ENCODE data around the gene ELOVL4.

The ELOVL4 gene

DNA sequence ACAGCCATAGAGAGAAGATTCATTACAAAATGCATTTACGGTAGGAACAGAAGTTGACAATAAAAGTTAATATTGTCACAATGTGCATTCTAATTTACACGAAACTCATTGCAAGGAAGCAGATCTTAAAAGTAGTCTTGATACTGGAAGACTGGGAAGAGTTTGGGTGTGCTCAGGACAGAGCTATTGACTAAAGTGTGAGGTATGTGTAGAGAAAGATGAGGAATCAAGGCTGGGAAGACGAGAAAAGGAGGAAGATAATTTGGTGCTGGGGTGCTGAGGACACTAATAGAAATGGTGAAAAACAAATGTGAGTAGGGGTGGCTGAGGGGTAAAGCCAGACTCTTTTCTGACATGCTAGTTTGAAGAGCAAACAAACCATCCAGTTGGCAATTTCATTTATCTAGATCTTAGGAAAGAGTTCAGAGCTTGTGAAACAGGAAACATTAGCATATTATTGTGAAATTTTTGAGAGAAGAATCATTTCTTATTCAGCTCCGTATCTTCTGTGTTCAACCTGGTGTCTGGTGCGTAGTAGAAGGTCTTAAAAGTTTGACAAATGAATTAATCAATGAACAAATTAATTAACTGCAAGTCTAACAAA is 72.7 kb downstream of the ELOVL4 start:
- Histone ChIP-seq H3K27ac (ENCODE audit: insufficient read depth, low read depth, low read length, poor library complexity, severe bottlenecking) (no peak overlapping the region), H3K36me3 (ENCODE audit: control insufficient read depth, insufficient read depth, low read length) (no peaks in the 10 kb centered on the region), H3K4me1 (ENCODE audit: control insufficient read depth, insufficient read depth, low read length) (no peaks in the 10 kb centered on the region), H3K9me3 (ENCODE audit: control insufficient read depth, low read length) (no peaks in the 10 kb centered on the region), H3K4me3 (ENCODE audit: insufficient read depth, low read depth, low read length) (no peak overlapping the region), H3K27me3 (ENCODE audit: control insufficient read depth, insufficient read depth, low read length, poor library complexity, severe bottlenecking) (peaks cover 3% of the 10 kb centered on the region)
- WGBS, 2 experiments, result 95 to 97% methylated on average over 5 of the region's 5 CpGs

DNA sequence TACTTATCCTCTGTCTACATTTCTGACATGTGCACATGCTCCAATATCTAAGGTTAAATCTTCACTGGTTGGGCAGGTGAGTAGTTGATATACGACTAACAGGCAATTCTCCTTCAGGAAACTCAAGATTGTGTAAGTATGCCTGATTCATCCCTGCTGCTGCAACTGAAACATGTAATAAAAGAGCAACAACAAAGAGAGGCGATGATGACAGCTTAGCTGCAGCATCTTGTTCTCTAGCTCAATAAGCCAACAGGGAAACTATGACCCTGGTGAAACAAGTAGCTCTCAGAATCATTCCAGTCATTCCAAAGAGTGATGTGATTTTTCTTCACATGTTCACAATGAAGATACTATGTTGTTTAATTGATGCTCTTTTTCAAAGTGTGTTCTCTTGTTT is 74.4 kb downstream of the ELOVL4 start:
- Histone ChIP-seq H3K27me3 (ENCODE audit: control insufficient read depth, insufficient read depth, low read length, poor library complexity, severe bottlenecking) (peaks cover 3% of the 10 kb centered on the region), H3K9me3 (ENCODE audit: control insufficient read depth, low read length) (no peaks in the 10 kb centered on the region), H3K36me3 (ENCODE audit: control insufficient read depth, insufficient read depth, low read length) (no peaks in the 10 kb centered on the region), H3K4me3 (ENCODE audit: insufficient read depth, low read depth, low read length) (no peak overlapping the region), H3K4me1 (ENCODE audit: control insufficient read depth, insufficient read depth, low read length) (peaks cover 4% of the 10 kb centered on the region), H3K27ac (ENCODE audit: insufficient read depth, low read depth, low read length, poor library complexity, severe bottlenecking) (no peak overlapping the region)
- WGBS, 2 experiments, result 93 to 94% methylated on average over 2 of the region's 2 CpGs

DNA sequence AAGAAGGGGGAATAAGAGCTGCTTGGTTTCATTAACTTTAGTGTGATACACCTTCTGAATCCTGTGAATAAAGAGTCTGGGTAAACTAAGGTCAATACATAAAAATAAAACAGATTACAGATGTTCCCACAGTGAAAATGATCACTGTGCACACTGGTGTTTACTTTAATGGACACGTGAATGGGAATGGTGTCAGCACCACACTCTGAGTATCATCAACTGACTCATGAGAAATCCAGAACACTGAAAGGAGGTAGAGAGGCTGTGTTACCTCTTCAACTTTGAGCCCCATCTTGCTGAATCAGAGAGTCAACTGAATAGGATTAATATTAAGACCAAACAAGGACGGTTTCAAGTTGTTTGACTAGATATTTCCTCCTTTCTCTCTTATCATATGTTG is 75.0 kb downstream of the ELOVL4 start:
- Histone ChIP-seq H3K36me3 (ENCODE audit: control insufficient read depth, insufficient read depth, low read length) (no peaks in the 10 kb centered on the region), H3K27ac (ENCODE audit: insufficient read depth, low read depth, low read length, poor library complexity, severe bottlenecking) (no peak overlapping the region), H3K4me3 (ENCODE audit: insufficient read depth, low read depth, low read length) (no peak overlapping the region), H3K9me3 (ENCODE audit: control insufficient read depth, low read length) (no peaks in the 10 kb centered on the region), H3K27me3 (ENCODE audit: control insufficient read depth, insufficient read depth, low read length, poor library complexity, severe bottlenecking) (peaks cover 3% of the 10 kb centered on the region), H3K4me1 (ENCODE audit: control insufficient read depth, insufficient read depth, low read length) (peaks cover 4% of the 10 kb centered on the region)
- WGBS, 2 experiments, result 92 to 98% methylated on average over 2 of the region's 2 CpGs

DNA sequence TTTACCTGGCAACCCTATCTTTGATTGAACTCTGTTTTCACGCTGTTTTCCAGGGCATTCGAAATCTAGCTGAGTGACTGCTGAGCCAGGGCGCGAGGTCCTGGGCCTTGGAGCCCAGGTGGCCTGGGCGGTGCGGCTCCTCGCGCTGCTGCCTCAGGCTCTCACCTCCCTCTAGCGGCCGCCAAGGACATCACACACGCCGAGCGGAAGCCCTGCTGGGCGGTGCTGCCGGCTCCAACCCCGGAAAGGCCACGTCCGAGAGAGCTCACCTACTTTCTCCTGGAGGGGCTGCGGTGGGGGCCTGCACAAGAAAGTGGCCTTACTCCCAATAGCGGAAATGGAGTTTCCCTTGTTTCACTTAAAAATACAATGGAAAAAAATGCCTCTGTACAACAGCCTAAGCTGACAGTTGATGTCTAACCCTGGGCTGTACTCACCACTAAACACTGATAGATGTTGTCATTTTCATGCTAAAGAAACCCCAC is 77.7 kb downstream of the ELOVL4 start:
- H3K4me3 ChIP-seq (ENCODE audit: insufficient read depth, low read depth, low read length), result no peak overlapping the region
- H3K27ac ChIP-seq (ENCODE audit: insufficient read depth, low read depth, low read length, poor library complexity, severe bottlenecking), result no peak overlapping the region
- peaks cover 3% of the 10 kb centered on the region for H3K27me3 ChIP-seq (ENCODE audit: control insufficient read depth, insufficient read depth, low read length, poor library complexity, severe bottlenecking)
- no peaks in the 10 kb centered on the region for H3K9me3 ChIP-seq (ENCODE audit: control insufficient read depth, low read length)
- H3K36me3 ChIP-seq (ENCODE audit: control insufficient read depth, insufficient read depth, low read length), result no peaks in the 10 kb centered on the region
- 2 to 3% methylated on average over 20 of the region's 20 CpGs for WGBS, 2 experiments
- H3K4me1 ChIP-seq (ENCODE audit: control insufficient read depth, insufficient read depth, low read length), result peaks cover 4% of the 10 kb centered on the region

DNA sequence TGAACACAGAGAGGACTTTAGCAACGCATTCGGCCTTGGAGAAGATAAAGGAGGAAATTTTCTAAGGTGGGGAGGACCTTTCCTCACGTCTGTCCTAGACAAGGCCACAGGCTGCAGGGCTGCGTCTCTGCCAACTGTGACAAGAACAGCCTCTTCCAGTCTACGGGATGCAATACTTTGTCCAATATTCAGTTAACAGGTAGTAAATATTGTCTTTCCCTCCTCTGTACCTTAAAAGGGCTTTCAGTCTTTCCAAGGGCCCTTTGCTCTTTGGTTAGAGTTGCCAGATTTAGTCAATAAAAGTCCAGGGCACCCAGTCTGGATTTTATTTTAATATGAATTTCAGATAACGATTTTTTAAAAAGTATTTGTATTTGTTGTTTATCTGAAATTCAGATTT is 78.2 kb downstream of the ELOVL4 start:
- H3K36me3 ChIP-seq (ENCODE audit: control insufficient read depth, insufficient read depth, low read length), result no peaks in the 10 kb centered on the region

DNA sequence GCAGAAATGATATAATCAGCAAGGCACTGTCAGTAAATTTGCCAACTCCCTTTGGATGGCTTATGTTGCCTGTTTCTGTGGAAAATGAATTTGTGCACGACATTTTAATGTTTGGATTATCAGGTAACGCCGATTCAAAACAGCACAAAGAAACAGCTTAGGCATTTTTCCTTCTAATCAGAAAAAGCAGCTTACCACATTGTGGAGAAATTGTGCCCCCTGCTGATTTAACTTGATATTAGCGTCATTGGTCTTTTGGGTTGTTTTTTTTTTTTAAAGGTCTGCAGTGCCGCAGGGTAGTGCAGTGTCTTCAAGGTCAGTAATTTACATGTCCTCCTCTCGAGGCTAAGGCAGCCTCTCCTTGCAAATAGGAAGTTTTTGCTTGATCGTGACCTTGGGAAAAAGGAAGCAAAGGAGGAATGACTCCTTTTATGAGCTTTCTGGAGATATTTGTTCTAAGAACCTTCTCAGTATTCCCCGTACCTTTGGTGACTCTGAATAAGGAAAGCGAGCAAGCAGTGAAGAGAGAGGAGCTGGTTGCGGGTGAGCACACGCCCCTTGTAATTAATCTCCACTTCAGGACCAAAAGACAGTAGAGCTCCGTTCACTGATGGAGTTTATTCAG is 79.1 kb downstream of the ELOVL4 start:
- H3K4me1 ChIP-seq (ENCODE audit: control insufficient read depth, insufficient read depth, low read length), result peaks cover 4% of the 10 kb centered on the region
- H3K9me3 ChIP-seq (ENCODE audit: control insufficient read depth, low read length), result no peaks in the 10 kb centered on the region
- 48 to 51% methylated on average over 12 of the region's 12 CpGs for WGBS, 2 experiments
- no peak overlapping the region for H3K4me3 ChIP-seq (ENCODE audit: insufficient read depth, low read depth, low read length)
- no peak overlapping the region for H3K27ac ChIP-seq (ENCODE audit: insufficient read depth, low read depth, low read length, poor library complexity, severe bottlenecking)
- H3K36me3 ChIP-seq (ENCODE audit: control insufficient read depth, insufficient read depth, low read length), result no peaks in the 10 kb centered on the region
- peaks cover 3% of the 10 kb centered on the region for H3K27me3 ChIP-seq (ENCODE audit: control insufficient read depth, insufficient read depth, low read length, poor library complexity, severe bottlenecking)

More for the DNA sequence above, 78.2 kb downstream of the ELOVL4 start:
- no peak overlapping the region for H3K4me3 ChIP-seq (ENCODE audit: insufficient read depth, low read depth, low read length)
- no peaks in the 10 kb centered on the region for H3K9me3 ChIP-seq (ENCODE audit: control insufficient read depth, low read length)
- no peak overlapping the region for H3K27ac ChIP-seq (ENCODE audit: insufficient read depth, low read depth, low read length, poor library complexity, severe bottlenecking)
- peaks cover 3% of the 10 kb centered on the region for H3K27me3 ChIP-seq (ENCODE audit: control insufficient read depth, insufficient read depth, low read length, poor library complexity, severe bottlenecking)
- WGBS, 2 experiments, result 89% methylated on average over 6 of the region's 6 CpGs
- peaks cover 4% of the 10 kb centered on the region for H3K4me1 ChIP-seq (ENCODE audit: control insufficient read depth, insufficient read depth, low read length)

Data from ectodermal cell (in vitro differentiated cells).